ENCODE data around the gene GNB4. TPM values are rescaled to one million over a fixed set of nuclear protein-coding genes. Genes with fewer than 3 reads are reported as not detected.

The GNB4 gene
- polyA plus RNA-seq (2012; ENCODE audit: insufficient read length, low read depth): 8.0 TPM

- TF ChIP-seq FOXP2 (optimal IDR thresholded peaks at IDR 0.05; ENCODE audit: borderline replicate concordance, extremely low read depth, extremely low read length, insufficient read depth) (peak; percentile 83), POLR2AphosphoS5 (IDR thresholded peaks at IDR 0.05; ENCODE audit: low read depth, low read length) (0 out of 2 replicates have a peak, but pooled peaks have one; percentile 26), SIN3A (IDR thresholded peaks at IDR 0.05; ENCODE audit: borderline replicate concordance, insufficient read depth, low read length) (no peak)
- TF ChIP-seq, protein P1, sequence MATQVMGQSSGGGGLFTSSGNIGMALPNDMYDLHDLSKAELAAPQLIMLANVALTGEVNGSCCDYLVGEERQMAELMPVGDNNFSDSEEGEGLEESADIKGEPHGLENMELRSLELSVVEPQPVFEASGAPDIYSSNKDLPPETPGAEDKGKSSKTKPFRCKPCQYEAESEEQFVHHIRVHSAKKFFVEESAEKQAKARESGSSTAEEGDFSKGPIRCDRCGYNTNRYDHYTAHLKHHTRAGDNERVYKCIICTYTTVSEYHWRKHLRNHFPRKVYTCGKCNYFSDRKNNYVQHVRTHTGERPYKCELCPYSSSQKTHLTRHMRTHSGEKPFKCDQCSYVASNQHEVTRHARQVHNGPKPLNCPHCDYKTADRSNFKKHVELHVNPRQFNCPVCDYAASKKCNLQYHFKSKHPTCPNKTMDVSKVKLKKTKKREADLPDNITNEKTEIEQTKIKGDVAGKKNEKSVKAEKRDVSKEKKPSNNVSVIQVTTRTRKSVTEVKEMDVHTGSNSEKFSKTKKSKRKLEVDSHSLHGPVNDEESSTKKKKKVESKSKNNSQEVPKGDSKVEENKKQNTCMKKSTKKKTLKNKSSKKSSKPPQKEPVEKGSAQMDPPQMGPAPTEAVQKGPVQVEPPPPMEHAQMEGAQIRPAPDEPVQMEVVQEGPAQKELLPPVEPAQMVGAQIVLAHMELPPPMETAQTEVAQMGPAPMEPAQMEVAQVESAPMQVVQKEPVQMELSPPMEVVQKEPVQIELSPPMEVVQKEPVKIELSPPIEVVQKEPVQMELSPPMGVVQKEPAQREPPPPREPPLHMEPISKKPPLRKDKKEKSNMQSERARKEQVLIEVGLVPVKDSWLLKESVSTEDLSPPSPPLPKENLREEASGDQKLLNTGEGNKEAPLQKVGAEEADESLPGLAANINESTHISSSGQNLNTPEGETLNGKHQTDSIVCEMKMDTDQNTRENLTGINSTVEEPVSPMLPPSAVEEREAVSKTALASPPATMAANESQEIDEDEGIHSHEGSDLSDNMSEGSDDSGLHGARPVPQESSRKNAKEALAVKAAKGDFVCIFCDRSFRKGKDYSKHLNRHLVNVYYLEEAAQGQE (IDR thresholded peaks at IDR 0.05; ENCODE audit: insufficient read depth in 1 of 2, low read depth in 2 of 2, low read length in 2 of 2): 0 out of 4 replicates have a peak, but pooled peaks of 1 of the 2 experiments have one; percentile 10
These were observed at the start of gene GNB4 for GRCh38 chr3:179451265-179452175. TSS of gene GNB4 (minus strand) at chr3:179451470. CDS start at chr3:179426200, 25,270 bp downstream.

DNA sequence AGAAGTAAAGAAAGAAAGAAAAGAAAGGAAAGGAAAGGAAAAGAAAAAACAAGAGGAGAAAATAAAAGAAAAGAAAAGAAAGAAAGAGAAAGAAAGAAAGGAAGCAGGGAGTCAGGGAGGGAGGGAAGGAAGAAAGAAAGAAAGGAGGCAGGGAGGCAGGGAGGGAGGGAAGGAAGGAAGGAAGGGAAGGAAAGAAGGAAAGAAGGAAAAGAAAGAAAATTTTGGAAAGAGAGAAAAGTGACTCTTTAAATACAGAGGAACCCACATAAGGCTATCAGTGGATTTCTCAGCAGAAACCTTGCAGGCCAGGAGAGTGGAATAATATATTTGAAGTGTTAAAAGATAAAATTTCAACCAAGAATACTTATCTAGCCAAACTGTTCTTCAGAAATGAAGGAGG lies 44.2 kb upstream of the GNB4 start:
- TF ChIP-seq, protein P1 (IDR thresholded peaks at IDR 0.05; ENCODE audit: insufficient read depth in 1 of 2, low read depth in 2 of 2, low read length in 2 of 2): no peak
- no peak for TF ChIP-seq SIN3A (IDR thresholded peaks at IDR 0.05; ENCODE audit: borderline replicate concordance, insufficient read depth, low read length)
- TF ChIP-seq FOXP2 (optimal IDR thresholded peaks at IDR 0.05; ENCODE audit: borderline replicate concordance, extremely low read depth, extremely low read length, insufficient read depth): no peak

DNA sequence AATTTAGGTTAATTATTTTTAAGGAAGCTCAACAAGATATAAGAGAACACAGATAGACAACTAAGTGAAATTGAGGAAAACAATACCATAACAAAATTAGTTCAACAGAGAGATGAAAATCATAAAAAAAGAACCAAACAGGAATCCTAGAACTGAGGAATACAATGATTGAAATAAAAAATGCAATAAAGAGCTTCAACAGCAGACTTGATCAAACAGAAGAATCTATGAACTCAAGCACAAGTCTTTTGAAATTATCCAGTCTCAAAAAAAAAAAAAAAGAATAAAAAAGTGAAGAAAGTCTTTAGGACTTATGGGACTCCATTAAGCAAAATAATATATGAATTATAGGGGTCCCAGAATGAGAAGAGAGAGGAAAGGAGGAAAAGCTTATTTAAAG lies 42.0 kb upstream of the GNB4 start:
- TF ChIP-seq TAF1 (IDR thresholded peaks at IDR 0.05; ENCODE audit: borderline replicate concordance, insufficient read depth, low read length) (no peak), FOXP2 (optimal IDR thresholded peaks at IDR 0.05; ENCODE audit: borderline replicate concordance, extremely low read depth, extremely low read length, insufficient read depth) (no peak), SIN3A (IDR thresholded peaks at IDR 0.05; ENCODE audit: borderline replicate concordance, insufficient read depth, low read length) (no peak), POLR2AphosphoS5 (IDR thresholded peaks at IDR 0.05; ENCODE audit: low read depth, low read length) (no peak)
- TF ChIP-seq, protein P1 (IDR thresholded peaks at IDR 0.05; ENCODE audit: insufficient read depth in 1 of 2, low read depth in 2 of 2, low read length in 2 of 2): no peak

- TF ChIP-seq, protein P1 (IDR thresholded peaks at IDR 0.05; ENCODE audit: insufficient read depth in 1 of 2, low read depth in 2 of 2, low read length in 2 of 2): no peak
- TF ChIP-seq FOXP2 (optimal IDR thresholded peaks at IDR 0.05; ENCODE audit: borderline replicate concordance, extremely low read depth, extremely low read length, insufficient read depth): no peak
- TF ChIP-seq TAF1 (IDR thresholded peaks at IDR 0.05; ENCODE audit: borderline replicate concordance, insufficient read depth, low read length): no peak
These were observed 36.9 kb upstream of the GNB4 start for GRCh38 chr3:179488213-179488612.
